GM12878 (cell line): ENCODE results near the gene NDE1. TPM values are rescaled to one million over a fixed set of nuclear protein-coding genes. Genes with fewer than 3 reads are reported as not detected.

Experiments used
- ATAC-seq: fragments of 200-7000 bp; cut with Tn5 transposase; 3 replicates; pipeline ENCODE4 v1.9.1; 2020; ENCODE audit warnings: mild to moderate bottlenecking, moderate library complexity
- BruUV-seq: library from RNA; stranded (reverse); fragments of 400-500 nt; replicated peaks from 2 replicates; lab custom pipeline; 2021; lab: Mats Ljungman, UMichigan
- CTCF ChIA-PET: fragments of 300-600 bp; sonication (Branson Sonifier 250); formaldehyde crosslinking; extraction: SDS; loops from one replicate; lab custom pipeline; 2021; ENCODE audit warnings: inconsistent platforms; lab: Yijun Ruan, JAX
- POLR2A ChIA-PET: fragments of 350-600 bp; formaldehyde crosslinking; extraction: SDS; loops from one replicate; lab custom pipeline; 2021; ENCODE audit warnings: inconsistent platforms; lab: Charles Lee
- RAD21 ChIA-PET: fragments of 300-600 bp; sonication (Branson Sonifier 250); formaldehyde crosslinking; loops from one replicate; lab custom pipeline; 2023; ENCODE audit warnings: antibody characterized with exemption; ENCODE audit not compliant: unreplicated experiment; lab: Charles Lee
- SMC1A ChIA-PET: fragments of 300-600 bp; sonication (Branson Sonifier 250); formaldehyde crosslinking; loops from one replicate; lab custom pipeline; 2023; ENCODE audit not compliant: unreplicated experiment, uncharacterized antibody; lab: Charles Lee
- DNase-seq: peaks from one replicate; pipeline ENCODE4 v3.0.0-alpha.2; 2011; ENCODE audit warnings: low read depth, low spot score
- FAIRE-seq: peaks from 3 replicates; lab custom pipeline; 2011; peaks lifted over from hg19 to GRCh38; lab: Jason Lieb, UNC
- H2AFZ ChIP-seq: 2 replicates; pipeline ENCODE4 v1.6.0; 2011; ENCODE audit warnings: low read depth, low read length, control low read depth; ENCODE audit not compliant: control insufficient read depth
- H3K27ac ChIP-seq: 2 replicates; pipeline ENCODE4 v1.5.1; 2011; ENCODE audit warnings: control low read depth; ENCODE audit not compliant: control insufficient read depth, insufficient read depth
- H3K27me3 ChIP-seq, 2 experiments: replicated peaks in 1 of 2; 2 replicates each; pipeline versions ENCODE4 v1.6.0 to v1.6.1; 2011; ENCODE audit warnings: low read length in 1 of 2; ENCODE audit not compliant: control insufficient read depth in 2 of 2, insufficient read depth in 2 of 2
- H3K36me3 ChIP-seq, 2 experiments: 2 replicates each; pipeline ENCODE4 v1.5.1; 2011; ENCODE audit warnings: low read length in 1 of 2; ENCODE audit not compliant: control insufficient read depth in 2 of 2, insufficient read depth in 2 of 2
- H3K4me1 ChIP-seq: 2 replicates; pipeline ENCODE4 v1.6.1; 2011; ENCODE audit warnings: mild to moderate bottlenecking, low read length, moderate library complexity, mixed read lengths; ENCODE audit not compliant: control insufficient read depth, insufficient read depth
- H3K4me2 ChIP-seq: 2 replicates; pipeline ENCODE4 v1.6.0; 2011; ENCODE audit warnings: control low read depth; ENCODE audit not compliant: control insufficient read depth, insufficient read depth
- H3K4me3 ChIP-seq: fragments of 200-600 bp; sonication (generic); 2 replicates; pipeline ENCODE4 v1.5.1; 2016
- H3K79me2 ChIP-seq: 2 replicates; pipeline ENCODE4 v1.6.0; 2011; ENCODE audit warnings: low read length; ENCODE audit not compliant: control insufficient read depth, insufficient read depth
- H3K9ac ChIP-seq: 2 replicates; pipeline ENCODE4 v1.8.0; 2011; ENCODE audit warnings: low read length, control low read depth, mixed read lengths; ENCODE audit not compliant: control insufficient read depth, insufficient read depth
- H3K9me3 ChIP-seq: replicated peaks from 3 replicates; pipeline ENCODE4 v1.5.1; 2011; ENCODE audit warnings: mild to moderate bottlenecking, low read length; ENCODE audit not compliant: control insufficient read depth, insufficient read depth
- H4K20me1 ChIP-seq: 2 replicates; pipeline ENCODE4 v1.6.0; 2011; ENCODE audit not compliant: control insufficient read depth, insufficient read depth
- BMI1 ChIP-seq: fragments of 450-650 bp; IDR thresholded peaks from 2 replicates; pipeline ENCODE4 v1.6.1; 2016; ENCODE audit warnings: mild to moderate bottlenecking, moderate library complexity, borderline replicate concordance
- HSF1 ChIP-seq: fragments of 150-350 bp; IDR thresholded peaks from 2 replicates; pipeline ENCODE4 v1.6.1; 2014; ENCODE audit warnings: mild to moderate bottlenecking, low read depth, low read length
- MLLT1 ChIP-seq: fragments of 450-650 bp; IDR thresholded peaks from 2 replicates; pipeline ENCODE4 v1.6.1; 2016; ENCODE audit warnings: mild to moderate bottlenecking
- NFIC ChIP-seq: IDR thresholded peaks from 2 replicates; pipeline ENCODE4 v1.6.1; 2012; ENCODE audit warnings: low read depth, mild to moderate bottlenecking, inconsistent platforms, low read length, moderate library complexity
- STAT3 ChIP-seq: IDR thresholded peaks from 2 replicates; pipeline ENCODE4 v1.6.1; 2011; ENCODE audit warnings: low read depth, low read length, improper control_type of control experiment
- ZNF622 ChIP-seq: fragments of 450-650 bp; IDR thresholded peaks from 2 replicates; pipeline ENCODE4 v1.6.1; 2017; ENCODE audit warnings: mild to moderate bottlenecking, inconsistent platforms
- WGBS: methylation state at CpG from one replicate; pipeline ENCODE4 v1.1.6; 2016; ENCODE audit warnings: low lambda C conversion rate; ENCODE audit not compliant: insufficient replicate concordance, insufficient coverage; ENCODE audit errors: missing lambda C conversion rate; 5-methylcytosine and 5-hydroxymethylcytosine counted together
- in situ Hi-C: fragments of 300-500 bp; cut with MboI; formaldehyde crosslinking; loops from 9 replicates; pipeline ENCODE4 v1.14.3; 2018; ENCODE audit warnings: mixed read lengths
- intact Hi-C: fragments of 100-400 bp; cut with micrococcal nuclease; formaldehyde crosslinking; loops from one replicate; pipeline ENCODE4 v1.14.2; 2022; ENCODE audit not compliant: unreplicated experiment
- polyA plus RNA-seq, 11 experiments: library from polyadenylated mRNA; depleted of rRNA in 4 of 11; unstranded in 6 of 11; stranded (reverse) in 5 of 11; fragments of >200 nt; fragmentation: Nextera tagmentation in 4 of 11; fragmentation: Illumina TruSeq in 1 of 11; extraction: Ambion mirVana in 4 of 11; extraction: Trizol in 1 of 11; gene quantifications; 1 replicate in 1 of 11; 2 replicates in 10 of 11; pipeline versions ENCODE4 v1.2.1 to v1.2.3, GENCODE V29; 2011 to 2016; ENCODE audit warnings: inconsistent platforms in 2 of 11, missing spikeins in 2 of 11, low read depth in 1 of 11
- total RNA-seq, 4 experiments: library from RNA; depleted of rRNA in 3 of 4; stranded (reverse); fragments of >200 nt in 3 of 4; fragmentation: Illumina TruSeq in 1 of 4; extraction: Trizol in 1 of 4; gene quantifications; 2 replicates each; pipeline versions ENCODE4 v1.2.1 to v1.2.3, GENCODE V29; 2013 to 2021
- TF ChIP-seq, protein P1 (sequence below): fragments of 450-650 bp; formaldehyde crosslinking; IDR thresholded peaks from 2 replicates; pipeline ENCODE4 v1.4.0; 2022; ENCODE audit warnings: mild to moderate bottlenecking, moderate library complexity
- TF ChIP-seq, protein P2 (sequence below): fragments of 450-650 bp; IDR thresholded peaks from 2 replicates; pipeline ENCODE4 v1.6.1; 2016; ENCODE audit warnings: mild to moderate bottlenecking, moderate library complexity, borderline replicate concordance

The NDE1 gene
- total and polyA plus RNA-seq, 10 of the 15 experiments (the other 5 are each of a cell fraction or from before 2014, with no cell fraction given) = 5.7 to 148 (median 87.8) TPM

- Histone ChIP-seq H3K79me2 (no peaks in the 10 kb centered on the region), H3K4me2 (no peak overlapping the region), H4K20me1 (no peaks in the 10 kb centered on the region), H3K36me3 (peaks cover 4 to 33% of the 10 kb centered on the region in 2 experiments), H3K9me3 (no peaks in the 10 kb centered on the region), H3K27me3 (no peaks in the 10 kb centered on the region), H3K4me3 (no peak overlapping the region), H3K4me1 (no peaks in the 10 kb centered on the region), H3K9ac (no peak overlapping the region), H2AFZ (no peak overlapping the region), H3K27ac (no peak overlapping the region)
- intact Hi-C loops (no loop called here), in situ Hi-C loops (no loop called here)
- 75% methylated on average over 11 of the region's 11 CpGs for WGBS
- RAD21 ChIA-PET = no interaction called here
- no peak for DNase-seq
- POLR2A ChIA-PET = no interaction called here
- no peak for FAIRE-seq
- CTCF ChIA-PET = no interaction called here
- BruUV-seq = no TSS peak
- ATAC-seq = no peak
- SMC1A ChIA-PET = interaction anchor here (0.8 kb wide), 1 partner anchor 9 kb away, joined by 3 read pairs; no protein-coding TSS in a partner anchor
- no peak for TF ChIP-seq MLLT1
- TF ChIP-seq ZNF622 = no peak
- TF ChIP-seq BMI1 = no peak
- TF ChIP-seq NFIC = no peak
- TF ChIP-seq STAT3 = no peak
- TF ChIP-seq, protein P1, sequence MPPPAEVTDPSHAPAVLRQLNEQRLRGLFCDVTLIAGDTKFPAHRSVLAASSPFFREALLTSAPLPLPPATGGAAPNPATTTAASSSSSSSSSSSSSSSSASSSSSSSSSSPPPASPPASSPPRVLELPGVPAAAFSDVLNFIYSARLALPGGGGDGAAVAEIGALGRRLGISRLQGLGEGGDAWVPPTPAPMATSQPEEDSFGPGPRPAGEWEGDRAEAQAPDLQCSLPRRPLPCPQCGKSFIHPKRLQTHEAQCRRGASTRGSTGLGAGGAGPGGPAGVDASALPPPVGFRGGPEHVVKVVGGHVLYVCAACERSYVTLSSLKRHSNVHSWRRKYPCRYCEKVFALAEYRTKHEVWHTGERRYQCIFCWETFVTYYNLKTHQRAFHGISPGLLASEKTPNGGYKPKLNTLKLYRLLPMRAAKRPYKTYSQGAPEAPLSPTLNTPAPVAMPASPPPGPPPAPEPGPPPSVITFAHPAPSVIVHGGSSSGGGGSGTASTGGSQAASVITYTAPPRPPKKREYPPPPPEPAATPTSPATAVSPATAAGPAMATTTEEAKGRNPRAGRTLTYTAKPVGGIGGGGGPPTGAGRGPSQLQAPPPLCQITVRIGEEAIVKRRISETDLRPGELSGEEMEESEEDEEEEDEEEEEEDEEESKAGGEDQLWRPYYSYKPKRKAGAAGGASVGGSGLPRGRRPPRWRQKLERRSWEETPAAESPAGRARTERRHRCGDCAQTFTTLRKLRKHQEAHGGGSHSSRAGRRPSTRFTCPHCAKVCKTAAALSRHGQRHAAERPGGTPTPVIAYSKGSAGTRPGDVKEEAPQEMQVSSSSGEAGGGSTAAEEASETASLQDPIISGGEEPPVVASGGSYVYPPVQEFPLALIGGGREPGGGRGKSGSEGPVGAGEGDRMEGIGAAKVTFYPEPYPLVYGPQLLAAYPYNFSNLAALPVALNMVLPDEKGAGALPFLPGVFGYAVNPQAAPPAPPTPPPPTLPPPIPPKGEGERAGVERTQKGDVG = no peak
- TF ChIP-seq, protein P2, sequence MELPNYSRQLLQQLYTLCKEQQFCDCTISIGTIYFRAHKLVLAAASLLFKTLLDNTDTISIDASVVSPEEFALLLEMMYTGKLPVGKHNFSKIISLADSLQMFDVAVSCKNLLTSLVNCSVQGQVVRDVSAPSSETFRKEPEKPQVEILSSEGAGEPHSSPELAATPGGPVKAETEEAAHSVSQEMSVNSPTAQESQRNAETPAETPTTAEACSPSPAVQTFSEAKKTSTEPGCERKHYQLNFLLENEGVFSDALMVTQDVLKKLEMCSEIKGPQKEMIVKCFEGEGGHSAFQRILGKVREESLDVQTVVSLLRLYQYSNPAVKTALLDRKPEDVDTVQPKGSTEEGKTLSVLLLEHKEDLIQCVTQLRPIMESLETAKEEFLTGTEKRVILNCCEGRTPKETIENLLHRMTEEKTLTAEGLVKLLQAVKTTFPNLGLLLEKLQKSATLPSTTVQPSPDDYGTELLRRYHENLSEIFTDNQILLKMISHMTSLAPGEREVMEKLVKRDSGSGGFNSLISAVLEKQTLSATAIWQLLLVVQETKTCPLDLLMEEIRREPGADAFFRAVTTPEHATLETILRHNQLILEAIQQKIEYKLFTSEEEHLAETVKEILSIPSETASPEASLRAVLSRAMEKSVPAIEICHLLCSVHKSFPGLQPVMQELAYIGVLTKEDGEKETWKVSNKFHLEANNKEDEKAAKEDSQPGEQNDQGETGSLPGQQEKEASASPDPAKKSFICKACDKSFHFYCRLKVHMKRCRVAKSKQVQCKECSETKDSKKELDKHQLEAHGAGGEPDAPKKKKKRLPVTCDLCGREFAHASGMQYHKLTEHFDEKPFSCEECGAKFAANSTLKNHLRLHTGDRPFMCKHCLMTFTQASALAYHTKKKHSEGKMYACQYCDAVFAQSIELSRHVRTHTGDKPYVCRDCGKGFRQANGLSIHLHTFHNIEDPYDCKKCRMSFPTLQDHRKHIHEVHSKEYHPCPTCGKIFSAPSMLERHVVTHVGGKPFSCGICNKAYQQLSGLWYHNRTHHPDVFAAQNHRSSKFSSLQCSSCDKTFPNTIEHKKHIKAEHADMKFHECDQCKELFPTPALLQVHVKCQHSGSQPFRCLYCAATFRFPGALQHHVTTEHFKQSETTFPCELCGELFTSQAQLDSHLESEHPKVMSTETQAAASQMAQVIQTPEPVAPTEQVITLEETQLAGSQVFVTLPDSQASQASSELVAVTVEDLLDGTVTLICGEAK = no peak
- TF ChIP-seq HSF1 = no peak
Measured at GRCh38 chr16:15616475-15617165, 33.4 kb upstream of the NDE1 start.
